ENCODE data around the gene ZNF737.
"Not testable (repeated sequence)": the region's sequence is repeated elsewhere in the genome, so short reads cannot be mapped to it uniquely, and the experiment has no call there.

Gene ZNF737

GRCh38 chr19:20565321-20566018, at the start of gene ZNF737:
Gene ZNF737 (minus strand): TSS chr19:20565781. CDS start chr19:20565640, 141 bp downstream.
- DNase-seq (ENCODE audit: low spot score): peak; percentile 95

- not testable (repeated sequence) for DNase-seq (ENCODE audit: low spot score)
Observed at GRCh38 chr19:20614971-20615370, 49.4 kb upstream of the ZNF737 start.

- no peak for DNase-seq (ENCODE audit: low spot score)
Observed at GRCh38 chr19:20612711-20613316, 47.2 kb upstream of the ZNF737 start.

- no peak for DNase-seq (ENCODE audit: low spot score)
Observed at GRCh38 chr19:20611866-20612265, 46.3 kb upstream of the ZNF737 start.

- no peak for DNase-seq (ENCODE audit: low spot score)
Observed at GRCh38 chr19:20607943-20608342, 42.4 kb upstream of the ZNF737 start.

GRCh38 chr19:20558571-20558970, 7.0 kb downstream of the ZNF737 start:
- DNase-seq (ENCODE audit: low spot score): no peak

- DNase-seq (ENCODE audit: low spot score): no peak
Observed at GRCh38 chr19:20558011-20558410, 7.6 kb downstream of the ZNF737 start.

- not testable (repeated sequence) for DNase-seq (ENCODE audit: low spot score)
Observed at GRCh38 chr19:20544667-20545333, 20.8 kb downstream of the ZNF737 start.

- DNase-seq (ENCODE audit: low spot score): not testable (repeated sequence)
Observed at GRCh38 chr19:20530303-20530702, 35.3 kb downstream of the ZNF737 start.

- DNase-seq (ENCODE audit: low spot score): peak; percentile 1
Observed at GRCh38 chr19:20513189-20513904, 52.2 kb downstream of the ZNF737 start.

GRCh38 chr19:20503476-20503875, 62.1 kb downstream of the ZNF737 start:
- no peak for DNase-seq (ENCODE audit: low spot score)
